Central memory CD8-positive, alpha-beta T cell (primary cell): Measurements from ENCODE around the gene TSPAN1.

Experiments used
- ATAC-seq: fragments of 150-1000 bp; cut with Tn5 transposase; replicated peaks from 2 replicates; pipeline ENCODE4 v1.10.0; 2022; ENCODE audit warnings: mild to moderate bottlenecking, moderate FRiP score, moderate number of reproducible peaks; ENCODE audit not compliant: poor library complexity, severe bottlenecking; ENCODE audit errors: extremely low read depth
- DNase-seq, 2 donors: peaks; one replicate each; pipeline ENCODE4 v3.0.0; 2021; ENCODE audit warnings: low spot score in 2 of 2
- H3K27ac Mint-ChIP-seq: one replicate; pipeline ENCODE4 v1.8.0; 2022; ENCODE audit warnings: low read depth, mild to moderate bottlenecking, moderate library complexity, mixed read lengths
- H3K27me3 Mint-ChIP-seq: one replicate; pipeline ENCODE4 v1.8.0; 2022; ENCODE audit warnings: mixed read lengths
- H3K36me3 Mint-ChIP-seq: one replicate; pipeline ENCODE4 v1.8.0; 2022; ENCODE audit warnings: mild to moderate bottlenecking, moderate library complexity, mixed read lengths; ENCODE audit not compliant: insufficient read depth
- H3K4me1 Mint-ChIP-seq: one replicate; pipeline ENCODE4 v1.8.0; 2022; ENCODE audit warnings: mixed read lengths
- H3K4me3 Mint-ChIP-seq: one replicate; pipeline ENCODE4 v1.8.0; 2022; ENCODE audit warnings: mild to moderate bottlenecking, moderate library complexity, mixed read lengths
- H3K9me3 Mint-ChIP-seq: one replicate; pipeline ENCODE4 v1.8.0; 2022; ENCODE audit warnings: mixed read lengths

The TSPAN1 gene

GRCh38 chr1:46174448-46175231, at the start of gene TSPAN1:
Gene TSPAN1, plus strand, starts transcription at chr1:46175087. Its CDS starts 6,021 bp downstream, at chr1:46181108.
- Mint-ChIP-seq H3K27me3 (peaks cover 18% of the 10 kb centered on the region), H3K4me3 (no peak within 1 kb of the TSS), H3K27ac (no peak within 1 kb of the TSS), H3K4me1 (no peaks in the 10 kb centered on the region), H3K36me3 (no peaks in the 10 kb centered on the region), H3K9me3 (no peaks in the 10 kb centered on the region)
- no peak for ATAC-seq
- no peak for DNase-seq

- H3K27me3 Mint-ChIP-seq, result peaks cover 40% of the 10 kb centered on the region
- DNase-seq (no peak), ATAC-seq (no peak)
- H3K4me3 Mint-ChIP-seq, result no peak overlapping the region
- peaks cover 19% of the 10 kb centered on the region for H3K4me1 Mint-ChIP-seq
- no peak overlapping the region for H3K27ac Mint-ChIP-seq
- H3K36me3 Mint-ChIP-seq, result peaks cover 6% of the 10 kb centered on the region
- H3K9me3 Mint-ChIP-seq, result no peaks in the 10 kb centered on the region
Observed at GRCh38 chr1:46128344-46128743, 46.5 kb upstream of the TSPAN1 start.

GRCh38 chr1:46130121-46130520, 44.8 kb upstream of the TSPAN1 start:
- peaks cover 40% of the 10 kb centered on the region for H3K27me3 Mint-ChIP-seq
- no peaks in the 10 kb centered on the region for H3K9me3 Mint-ChIP-seq
- no peak overlapping the region for H3K4me3 Mint-ChIP-seq
- ATAC-seq (no peak), DNase-seq (no peak)
- peaks cover 8% of the 10 kb centered on the region for H3K36me3 Mint-ChIP-seq
- peaks cover 25% of the 10 kb centered on the region for H3K4me1 Mint-ChIP-seq
- no peak overlapping the region for H3K27ac Mint-ChIP-seq

- ATAC-seq, result no peak
- peaks cover 25% of the 10 kb centered on the region for H3K4me1 Mint-ChIP-seq
- H3K9me3 Mint-ChIP-seq, result no peaks in the 10 kb centered on the region
- DNase-seq, result no peak
- H3K4me3 Mint-ChIP-seq, result no peak overlapping the region
- H3K36me3 Mint-ChIP-seq, result peaks cover 8% of the 10 kb centered on the region
- H3K27me3 Mint-ChIP-seq, result peaks cover 40% of the 10 kb centered on the region
- H3K27ac Mint-ChIP-seq, result no peak overlapping the region
Observed at GRCh38 chr1:46130606-46131005, 44.3 kb upstream of the TSPAN1 start.

- Mint-ChIP-seq H3K36me3 (peaks cover 8% of the 10 kb centered on the region), H3K4me3 (peak overlapping the region; percentile 99)
- DNase-seq, result no peak
Observed at GRCh38 chr1:46131093-46131492, 43.8 kb upstream of the TSPAN1 start.

GRCh38 chr1:46131712-46132528, 43.0 kb upstream of the TSPAN1 start:
- peak; percentile 40 for ATAC-seq
- Mint-ChIP-seq H3K27ac (peak overlapping the region; percentile 98), H3K4me3 (peak overlapping the region; percentile 99), H3K4me1 (peaks cover 25% of the 10 kb centered on the region), H3K9me3 (no peaks in the 10 kb centered on the region), H3K27me3 (peaks cover 40% of the 10 kb centered on the region), H3K36me3 (peaks cover 8% of the 10 kb centered on the region)
- peak in 1 of 2 donors; percentile 13 for DNase-seq

More at GRCh38 chr1:46131093-46131492, 43.8 kb upstream of the TSPAN1 start:
- H3K27ac Mint-ChIP-seq, result no peak overlapping the region
- H3K27me3 Mint-ChIP-seq, result peaks cover 40% of the 10 kb centered on the region
- H3K4me1 Mint-ChIP-seq, result peaks cover 25% of the 10 kb centered on the region
- no peak for ATAC-seq
- no peaks in the 10 kb centered on the region for H3K9me3 Mint-ChIP-seq

- peaks cover 40% of the 10 kb centered on the region for H3K27me3 Mint-ChIP-seq
- ATAC-seq, result peak; percentile 75
- H3K36me3 Mint-ChIP-seq, result peaks cover 8% of the 10 kb centered on the region
- H3K9me3 Mint-ChIP-seq, result no peaks in the 10 kb centered on the region
- peak within 1 kb of the TSS; percentile 98 for H3K27ac Mint-ChIP-seq
- H3K4me1 Mint-ChIP-seq, result peaks cover 25% of the 10 kb centered on the region
- peak; percentile 66 to 70 for DNase-seq
- H3K4me3 Mint-ChIP-seq, result peak within 1 kb of the TSS; percentile 99
Observed at GRCh38 chr1:46132529-46133180, 42.2 kb upstream of the TSPAN1 start, which contains the start of gene PIK3R3. Gene PIK3R3, minus strand, starts transcription at chr1:46132629. Its CDS starts 677 bp downstream, at chr1:46131952.

- ATAC-seq, result peak; percentile 27
- H3K27me3 Mint-ChIP-seq, result peaks cover 40% of the 10 kb centered on the region
- H3K27ac Mint-ChIP-seq, result peak overlapping the region; percentile 98
- peaks cover 25% of the 10 kb centered on the region for H3K4me1 Mint-ChIP-seq
- H3K4me3 Mint-ChIP-seq, result peak overlapping the region; percentile 99
- DNase-seq, result no peak
- H3K36me3 Mint-ChIP-seq, result peaks cover 8% of the 10 kb centered on the region
- H3K9me3 Mint-ChIP-seq, result no peaks in the 10 kb centered on the region
Observed at GRCh38 chr1:46133181-46133658, 41.7 kb upstream of the TSPAN1 start.

GRCh38 chr1:46133781-46134350, 41.0 kb upstream of the TSPAN1 start:
- no peak for DNase-seq
- H3K4me3 Mint-ChIP-seq, result peak overlapping the region; percentile 99
- H3K9me3 Mint-ChIP-seq, result no peaks in the 10 kb centered on the region
- no peak for ATAC-seq
- peaks cover 25% of the 10 kb centered on the region for H3K4me1 Mint-ChIP-seq
- no peak overlapping the region for H3K27ac Mint-ChIP-seq
- H3K36me3 Mint-ChIP-seq, result peaks cover 8% of the 10 kb centered on the region
- H3K27me3 Mint-ChIP-seq, result peaks cover 35% of the 10 kb centered on the region

GRCh38 chr1:46134660-46135331, 40.1 kb upstream of the TSPAN1 start:
- Mint-ChIP-seq H3K27me3 (peaks cover 34% of the 10 kb centered on the region), H3K9me3 (no peaks in the 10 kb centered on the region), H3K36me3 (peaks cover 8% of the 10 kb centered on the region), H3K4me3 (no peak overlapping the region), H3K27ac (no peak overlapping the region), H3K4me1 (peaks cover 25% of the 10 kb centered on the region)
- ATAC-seq (no peak), DNase-seq (no peak)

GRCh38 chr1:46136711-46137110, 38.2 kb upstream of the TSPAN1 start:
- DNase-seq (no peak), ATAC-seq (no peak)
- H3K9me3 Mint-ChIP-seq, result no peaks in the 10 kb centered on the region
- peaks cover 25% of the 10 kb centered on the region for H3K27me3 Mint-ChIP-seq
- H3K27ac Mint-ChIP-seq, result no peak overlapping the region
- H3K36me3 Mint-ChIP-seq, result peaks cover 8% of the 10 kb centered on the region
- H3K4me1 Mint-ChIP-seq, result peaks cover 22% of the 10 kb centered on the region
- H3K4me3 Mint-ChIP-seq, result no peak overlapping the region
